ENCODE measurements around the gene C6orf52. TPM values are rescaled to one million over a fixed set of nuclear protein-coding genes. Genes with fewer than 3 reads are reported as not detected.
A peak's percentile ranks its signal among the peaks of the same experiment; 100 is the strongest.
"Not testable (repeated sequence)": the region's sequence is repeated elsewhere in the genome, so short reads cannot be mapped to it uniquely, and the experiment has no call there.

C6orf52 gene
- total RNA-seq, 1 experiment from 2014 or later = 4.6 TPM

GRCh38 chr6:10721850-10722569, 27.6 kb upstream of the C6orf52 start:
- no peak for DNase-seq

GRCh38 chr6:10720960-10721849, 26.8 kb upstream of the C6orf52 start:
- H3K36me3 ChIP-seq (replicated peaks; ENCODE audit: control insufficient read depth, insufficient read depth, low read length); DNase-seq; H3K27me3 ChIP-seq (ENCODE audit: control insufficient read depth, insufficient read depth, low read length); H3K4me3 ChIP-seq (ENCODE audit: insufficient read depth, low read depth, low read length): not testable (repeated sequence)

More at GRCh38 chr6:10721850-10722569, 27.6 kb upstream of the C6orf52 start:
- H3K27me3 ChIP-seq (ENCODE audit: control insufficient read depth, insufficient read depth, low read length) = no peaks in the 10 kb centered on the region
- peaks cover 7% of the 10 kb centered on the region for H3K36me3 ChIP-seq (replicated peaks; ENCODE audit: control insufficient read depth, insufficient read depth, low read length)
- peak overlapping the region; percentile 59 for H3K4me3 ChIP-seq (ENCODE audit: insufficient read depth, low read depth, low read length)

GRCh38 chr6:10720265-10720959, 26.0 kb upstream of the C6orf52 start:
- no peaks in the 10 kb centered on the region for H3K27me3 ChIP-seq (ENCODE audit: control insufficient read depth, insufficient read depth, low read length)
- H3K4me3 ChIP-seq (ENCODE audit: insufficient read depth, low read depth, low read length) = no peak overlapping the region
- DNase-seq = peak; percentile 20
- H3K36me3 ChIP-seq (replicated peaks; ENCODE audit: control insufficient read depth, insufficient read depth, low read length) = peaks cover 3% of the 10 kb centered on the region

GRCh38 chr6:10719964-10720264, 25.5 kb upstream of the C6orf52 start:
- peaks cover 2% of the 10 kb centered on the region; the same call in 1 of the 2 replicates for H3K36me3 ChIP-seq (replicated peaks; ENCODE audit: control insufficient read depth, insufficient read depth, low read length)
- no peak for DNase-seq
- no peaks in the 10 kb centered on the region for H3K27me3 ChIP-seq (ENCODE audit: control insufficient read depth, insufficient read depth, low read length)
- no peak overlapping the region for H3K4me3 ChIP-seq (ENCODE audit: insufficient read depth, low read depth, low read length)

- no peak for DNase-seq
- no peaks in the 10 kb centered on the region; the same call in 1 of the 2 replicates for H3K36me3 ChIP-seq (replicated peaks; ENCODE audit: control insufficient read depth, insufficient read depth, low read length)
- H3K4me3 ChIP-seq (ENCODE audit: insufficient read depth, low read depth, low read length) = no peak overlapping the region
- H3K27me3 ChIP-seq (ENCODE audit: control insufficient read depth, insufficient read depth, low read length) = no peaks in the 10 kb centered on the region
Measured at GRCh38 chr6:10719296-10719963, 25.0 kb upstream of the C6orf52 start.

- Histone ChIP-seq H3K36me3 (replicated peaks; ENCODE audit: control insufficient read depth, insufficient read depth, low read length) (no peaks in the 10 kb centered on the region; the same call in none of the 2 replicates), H3K27me3 (ENCODE audit: control insufficient read depth, insufficient read depth, low read length) (no peaks in the 10 kb centered on the region), H3K4me3 (ENCODE audit: insufficient read depth, low read depth, low read length) (no peak overlapping the region)
- DNase-seq = no peak
Measured at GRCh38 chr6:10713962-10714361, 19.5 kb upstream of the C6orf52 start.

GRCh38 chr6:10696655-10697054, 2.2 kb upstream of the C6orf52 start:
- H3K36me3 ChIP-seq (replicated peaks; ENCODE audit: control insufficient read depth, insufficient read depth, low read length) = peaks cover 24% of the 10 kb centered on the region
- H3K4me3 ChIP-seq (ENCODE audit: insufficient read depth, low read depth, low read length) = no peak overlapping the region

GRCh38 chr6:10695086-10695657, 756 bp upstream of the C6orf52 start:
- Histone ChIP-seq H3K4me3 (ENCODE audit: insufficient read depth, low read depth, low read length) (peak overlapping the region; percentile 98), H3K36me3 (replicated peaks; ENCODE audit: control insufficient read depth, insufficient read depth, low read length) (peaks cover 18% of the 10 kb centered on the region), H3K27me3 (ENCODE audit: control insufficient read depth, insufficient read depth, low read length) (no peaks in the 10 kb centered on the region)
- peak; percentile 37 for DNase-seq

More at GRCh38 chr6:10696655-10697054, 2.2 kb upstream of the C6orf52 start:
- H3K27me3 ChIP-seq (ENCODE audit: control insufficient read depth, insufficient read depth, low read length) = no peaks in the 10 kb centered on the region
- DNase-seq = no peak

- no peaks in the 10 kb centered on the region for H3K27me3 ChIP-seq (ENCODE audit: control insufficient read depth, insufficient read depth, low read length)
- H3K36me3 ChIP-seq (replicated peaks; ENCODE audit: control insufficient read depth, insufficient read depth, low read length) = peaks cover 6% of the 10 kb centered on the region
- peak overlapping the region; percentile 98 for H3K4me3 ChIP-seq (ENCODE audit: insufficient read depth, low read depth, low read length)
- no peak for DNase-seq
Measured at GRCh38 chr6:10692965-10693538, 1.4 kb downstream of the C6orf52 start.

GRCh38 chr6:10690651-10691445, 3.6 kb downstream of the C6orf52 start:
- H3K27me3 ChIP-seq (ENCODE audit: control insufficient read depth, insufficient read depth, low read length) = no peaks in the 10 kb centered on the region
- H3K4me3 ChIP-seq (ENCODE audit: insufficient read depth, low read depth, low read length) = no peak overlapping the region
- H3K36me3 ChIP-seq (replicated peaks; ENCODE audit: control insufficient read depth, insufficient read depth, low read length) = no peaks in the 10 kb centered on the region
- no peak for DNase-seq

GRCh38 chr6:10687582-10687981, 6.8 kb downstream of the C6orf52 start:
- H3K27me3 ChIP-seq (ENCODE audit: control insufficient read depth, insufficient read depth, low read length) = no peaks in the 10 kb centered on the region
- DNase-seq = peak; percentile 46
- H3K4me3 ChIP-seq (ENCODE audit: insufficient read depth, low read depth, low read length) = no peak overlapping the region
- H3K36me3 ChIP-seq (replicated peaks; ENCODE audit: control insufficient read depth, insufficient read depth, low read length) = no peaks in the 10 kb centered on the region

GRCh38 chr6:10686901-10687300, 7.5 kb downstream of the C6orf52 start:
- no peak for DNase-seq
- Histone ChIP-seq H3K27me3 (ENCODE audit: control insufficient read depth, insufficient read depth, low read length) (no peaks in the 10 kb centered on the region), H3K4me3 (ENCODE audit: insufficient read depth, low read depth, low read length) (no peak overlapping the region), H3K36me3 (replicated peaks; ENCODE audit: control insufficient read depth, insufficient read depth, low read length) (no peaks in the 10 kb centered on the region)

All from H7 (cell line).